ENCODE data around the gene SLC49A3.

The SLC49A3 gene

DNA sequence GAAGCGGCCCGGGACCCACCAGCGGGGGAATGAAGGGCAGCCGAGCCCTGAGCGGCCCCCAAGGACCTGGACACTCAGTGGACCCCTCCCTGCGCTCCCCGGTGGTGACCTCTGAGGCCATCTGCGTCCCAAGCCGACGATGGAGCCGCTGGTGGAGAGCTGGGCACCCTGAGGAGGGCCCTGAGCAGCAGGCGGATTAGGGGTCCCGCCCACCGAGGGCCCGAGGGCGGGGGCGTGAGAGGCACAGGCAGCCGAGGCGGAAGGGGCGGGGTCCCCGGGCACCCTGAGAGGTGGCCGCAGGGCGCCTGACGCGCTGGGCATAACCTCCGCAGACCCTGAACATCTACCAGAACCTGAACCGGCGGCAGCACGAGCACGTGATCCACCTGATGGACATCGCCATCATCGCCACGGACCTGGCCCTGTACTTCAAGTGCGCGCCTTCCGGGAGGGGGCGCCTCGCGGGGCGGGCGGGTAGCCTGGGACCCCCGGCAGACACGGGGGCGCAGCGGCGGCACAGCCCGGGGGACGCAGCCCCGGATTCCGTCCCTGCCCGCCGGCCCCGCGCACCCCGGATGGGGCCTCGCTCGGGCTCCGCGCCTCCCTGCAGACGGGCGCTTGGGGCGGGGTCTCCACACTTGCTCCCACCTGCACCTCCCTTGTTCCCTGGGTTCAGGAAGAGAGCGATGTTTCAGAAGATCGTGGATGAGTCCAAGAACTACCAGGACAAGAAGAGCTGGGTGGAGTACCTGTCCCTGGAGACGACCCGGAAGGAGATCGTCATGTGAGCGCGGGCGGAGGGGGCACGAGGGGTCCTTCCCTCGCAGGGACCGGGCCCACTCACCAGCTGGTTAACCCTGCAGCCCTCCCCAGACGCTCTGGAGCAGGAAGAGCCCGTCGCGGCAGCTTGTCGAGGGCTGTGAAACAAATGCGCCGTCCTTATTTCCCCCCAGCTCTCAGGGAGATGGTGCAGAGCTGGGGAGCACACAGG lies 25.2 kb downstream of the SLC49A3 start:
- TF ChIP-seq, protein P1, sequence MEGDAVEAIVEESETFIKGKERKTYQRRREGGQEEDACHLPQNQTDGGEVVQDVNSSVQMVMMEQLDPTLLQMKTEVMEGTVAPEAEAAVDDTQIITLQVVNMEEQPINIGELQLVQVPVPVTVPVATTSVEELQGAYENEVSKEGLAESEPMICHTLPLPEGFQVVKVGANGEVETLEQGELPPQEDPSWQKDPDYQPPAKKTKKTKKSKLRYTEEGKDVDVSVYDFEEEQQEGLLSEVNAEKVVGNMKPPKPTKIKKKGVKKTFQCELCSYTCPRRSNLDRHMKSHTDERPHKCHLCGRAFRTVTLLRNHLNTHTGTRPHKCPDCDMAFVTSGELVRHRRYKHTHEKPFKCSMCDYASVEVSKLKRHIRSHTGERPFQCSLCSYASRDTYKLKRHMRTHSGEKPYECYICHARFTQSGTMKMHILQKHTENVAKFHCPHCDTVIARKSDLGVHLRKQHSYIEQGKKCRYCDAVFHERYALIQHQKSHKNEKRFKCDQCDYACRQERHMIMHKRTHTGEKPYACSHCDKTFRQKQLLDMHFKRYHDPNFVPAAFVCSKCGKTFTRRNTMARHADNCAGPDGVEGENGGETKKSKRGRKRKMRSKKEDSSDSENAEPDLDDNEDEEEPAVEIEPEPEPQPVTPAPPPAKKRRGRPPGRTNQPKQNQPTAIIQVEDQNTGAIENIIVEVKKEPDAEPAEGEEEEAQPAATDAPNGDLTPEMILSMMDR (IDR thresholded peaks at IDR 0.05): no peak

DNA sequence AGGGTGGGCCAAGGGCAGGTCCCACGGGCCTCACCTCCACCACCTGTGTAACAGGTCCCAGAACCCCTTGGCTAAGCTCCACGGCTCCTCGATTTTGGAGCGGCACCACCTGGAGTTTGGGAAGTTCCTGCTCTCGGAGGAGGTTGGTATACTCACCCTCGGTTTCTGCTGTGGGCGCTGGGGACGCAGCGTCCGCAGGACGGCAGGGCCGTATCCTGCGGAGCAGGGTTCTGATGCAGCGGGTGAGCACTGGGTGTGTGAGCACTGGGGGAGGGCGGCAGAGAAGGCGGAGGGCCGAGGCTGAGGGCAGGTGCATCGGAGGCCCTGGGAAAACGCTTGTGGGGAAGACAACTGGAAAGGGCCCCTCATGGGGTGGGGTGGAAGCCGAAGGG lies 25.9 kb downstream of the SLC49A3 start:
- TF ChIP-seq, protein P1 (IDR thresholded peaks at IDR 0.05): no peak

DNA sequence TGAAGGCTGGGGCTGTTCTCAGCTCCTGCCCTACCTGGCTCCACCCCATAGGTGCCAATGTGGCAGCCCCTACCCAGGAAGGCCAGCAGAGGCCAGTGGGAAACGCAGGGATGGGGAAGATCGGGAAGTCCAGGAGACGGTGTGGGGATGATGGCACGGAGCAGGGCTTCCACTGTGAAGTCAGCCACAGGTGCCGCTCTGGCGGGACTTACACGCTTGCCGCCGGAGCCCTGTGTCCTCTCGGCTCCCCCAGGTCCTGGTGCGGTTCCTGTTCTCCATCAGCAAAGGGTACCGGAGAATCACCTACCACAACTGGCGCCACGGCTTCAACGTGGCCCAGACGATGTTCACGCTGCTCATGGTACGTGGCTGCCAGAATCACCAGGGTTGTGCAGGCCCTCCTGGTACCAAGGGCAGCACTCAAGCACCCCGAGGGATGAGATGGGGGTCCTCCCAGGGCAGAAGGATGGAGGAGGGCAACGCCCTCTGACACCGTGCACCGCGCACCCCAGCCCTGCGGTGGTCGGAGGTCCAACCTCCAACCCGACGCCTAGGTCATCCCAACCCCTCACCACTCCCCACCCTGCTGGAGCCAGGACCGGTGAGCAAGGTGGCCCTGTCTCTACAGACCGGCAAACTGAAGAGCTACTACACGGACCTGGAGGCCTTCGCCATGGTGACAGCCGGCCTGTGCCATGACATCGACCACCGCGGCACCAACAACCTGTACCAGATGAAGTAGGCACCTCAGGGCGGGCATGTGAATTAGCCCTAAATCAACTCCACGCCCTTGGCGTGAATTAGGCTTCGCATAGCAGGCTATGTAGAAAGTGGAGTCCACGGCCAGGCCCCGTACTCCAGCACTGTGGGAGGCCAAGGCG lies 26.8 kb downstream of the SLC49A3 start:
- TF ChIP-seq, protein P1 (IDR thresholded peaks at IDR 0.05): no peak

DNA sequence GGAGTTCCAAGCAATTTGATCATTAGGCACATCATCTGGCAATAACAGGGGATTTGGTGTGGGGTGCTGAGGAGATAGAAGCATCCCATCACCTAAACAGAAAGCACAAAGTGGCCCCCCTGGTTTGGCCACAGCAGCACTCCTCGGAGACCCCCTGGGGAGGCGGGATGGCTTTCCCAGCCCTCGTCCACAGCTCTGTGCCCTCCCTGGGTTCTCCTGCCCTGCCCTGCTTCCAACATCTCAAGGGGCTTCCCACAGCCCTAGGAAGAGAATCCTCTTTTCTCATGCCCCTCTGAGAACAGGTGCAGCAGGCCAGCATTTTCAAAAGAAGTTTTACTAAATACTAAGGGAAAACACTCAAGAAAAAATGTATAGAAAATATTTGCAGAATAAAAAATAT lies 27.7 kb downstream of the SLC49A3 start:
- TF ChIP-seq, protein P1 (IDR thresholded peaks at IDR 0.05): no peak

DNA sequence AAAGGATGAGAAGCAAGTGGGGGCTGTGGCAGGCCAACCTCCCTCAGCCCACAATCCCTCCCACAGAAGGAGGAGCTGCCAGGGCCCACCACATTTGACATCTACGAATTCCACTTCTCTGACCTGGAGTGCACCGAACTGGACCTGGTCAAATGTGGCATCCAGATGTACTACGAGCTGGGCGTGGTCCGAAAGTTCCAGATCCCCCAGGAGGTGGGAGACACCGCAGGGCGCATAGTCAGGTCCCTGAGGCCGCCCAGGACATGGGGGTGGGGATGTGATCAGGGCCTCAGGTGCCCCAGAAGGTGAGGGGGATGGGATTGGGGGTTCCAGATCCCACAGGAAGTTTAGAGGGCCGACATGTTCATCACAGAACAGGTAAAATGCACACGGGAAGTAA lies 28.6 kb downstream of the SLC49A3 start:
- TF ChIP-seq, protein P1 (IDR thresholded peaks at IDR 0.05): no peak

DNA sequence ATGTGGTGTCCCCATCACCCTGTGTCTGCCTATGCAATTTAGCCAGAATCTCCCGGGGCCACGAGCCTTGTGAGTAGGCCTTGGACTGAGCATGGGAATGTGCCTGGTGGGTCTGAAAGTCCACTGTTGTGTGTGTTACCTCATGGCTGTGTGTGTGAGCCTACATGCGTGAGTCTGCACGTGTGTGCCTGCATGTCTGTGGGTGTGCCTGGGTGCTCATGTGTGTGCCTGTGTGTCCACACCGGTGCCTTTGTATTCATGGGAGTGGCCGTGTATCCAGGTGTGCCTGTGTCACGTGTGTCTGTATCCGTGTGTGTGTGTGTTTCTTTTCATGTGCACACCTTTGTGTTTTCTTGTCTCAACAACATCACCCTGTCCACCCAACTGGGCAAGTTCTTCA lies 29.1 kb downstream of the SLC49A3 start:
- TF ChIP-seq, protein P1 (IDR thresholded peaks at IDR 0.05): no peak

All from LNCAP (cell line).